Neural crest cell (in vitro differentiated cells): ENCODE measurements around the gene FGR. TPM values are rescaled to one million over a fixed set of nuclear protein-coding genes. Genes with fewer than 3 reads are reported as not detected.
A peak's percentile ranks its signal among the peaks of the same experiment; 100 is the strongest.

ENCODE experiments used
- DNase-seq: peaks from one replicate; pipeline ENCODE4 v3.0.0; 2021; ENCODE audit warnings: low read depth, mixed read lengths, low spot score
- H3K27ac Mint-ChIP-seq: one replicate; pipeline ENCODE4 v1.8.0; 2021; ENCODE audit warnings: mild to moderate bottlenecking, mixed read lengths; ENCODE audit not compliant: unreplicated experiment
- H3K27me3 Mint-ChIP-seq: 2 replicates; pipeline ENCODE4 v1.8.0; 2021; ENCODE audit warnings: low read depth, mild to moderate bottlenecking, mixed read lengths
- H3K36me3 Mint-ChIP-seq: 2 replicates; pipeline ENCODE4 v1.8.0; 2021; ENCODE audit warnings: low read depth, mild to moderate bottlenecking, mixed read lengths
- H3K4me1 Mint-ChIP-seq: 2 replicates; pipeline ENCODE4 v1.8.0; 2021; ENCODE audit warnings: mixed read lengths
- H3K4me3 Mint-ChIP-seq: one replicate; pipeline ENCODE4 v1.8.0; 2021; ENCODE audit warnings: mild to moderate bottlenecking, mixed read lengths
- H3K9me3 Mint-ChIP-seq: 2 replicates; pipeline ENCODE4 v1.8.0; 2021; ENCODE audit warnings: mixed read lengths
- CTCF ChIP-seq: fragments of 200-600 bp; sonication (generic); conservative IDR thresholded peaks from 2 replicates; pipeline ENCODE4 v1.5.0; 2021; ENCODE audit warnings: antibody characterized with exemption, mild to moderate bottlenecking
- total RNA-seq: library from RNA; stranded (reverse); gene quantifications from 2 replicates; pipeline ENCODE4 v1.2.1, GENCODE V29; 2021

FGR gene
- total RNA-seq, 1 donor from 2014 or later: not detected

GRCh38 chr1:27602462-27603308 is 32.3 kb downstream of the FGR start:
- Mint-ChIP-seq H3K27ac (peak overlapping the region; percentile 71), H3K36me3 (no peaks in the 10 kb centered on the region), H3K4me1 (peaks cover 35% of the 10 kb centered on the region), H3K9me3 (no peaks in the 10 kb centered on the region), H3K27me3 (peaks cover 2% of the 10 kb centered on the region), H3K4me3 (peak overlapping the region; percentile 97)
- TF ChIP-seq CTCF: no peak
- no peak for DNase-seq

GRCh38 chr1:27601771-27602461 is 33.1 kb downstream of the FGR start:
- no peaks in the 10 kb centered on the region for H3K36me3 Mint-ChIP-seq
- H3K4me3 Mint-ChIP-seq: peak overlapping the region; percentile 97
- no peaks in the 10 kb centered on the region for H3K9me3 Mint-ChIP-seq
- no peak for TF ChIP-seq CTCF
- peaks cover 35% of the 10 kb centered on the region for H3K4me1 Mint-ChIP-seq
- no peak for DNase-seq
- H3K27ac Mint-ChIP-seq: peak overlapping the region; percentile 71
- H3K27me3 Mint-ChIP-seq: peaks cover 2% of the 10 kb centered on the region

- Mint-ChIP-seq H3K9me3 (no peaks in the 10 kb centered on the region), H3K36me3 (no peaks in the 10 kb centered on the region), H3K4me1 (peaks cover 35% of the 10 kb centered on the region), H3K27ac (no peak overlapping the region), H3K27me3 (peaks cover 2% of the 10 kb centered on the region), H3K4me3 (peak overlapping the region; percentile 92)
- TF ChIP-seq CTCF: no peak
- DNase-seq: no peak
These were observed 33.6 kb downstream of the FGR start for GRCh38 chr1:27601321-27601770.

GRCh38 chr1:27600498-27601175 is 34.3 kb downstream of the FGR start:
- H3K4me1 Mint-ChIP-seq: peaks cover 35% of the 10 kb centered on the region
- H3K27ac Mint-ChIP-seq: peak overlapping the region; percentile 10
- TF ChIP-seq CTCF: no peak

More at GRCh38 chr1:27600498-27601175, 34.3 kb downstream of the FGR start:
- no peak for DNase-seq
- Mint-ChIP-seq H3K4me3 (peak overlapping the region; percentile 92), H3K27me3 (peaks cover 2% of the 10 kb centered on the region), H3K36me3 (no peaks in the 10 kb centered on the region), H3K9me3 (no peaks in the 10 kb centered on the region)
